ENCODE results near the gene ARHGEF10L. TPM values are rescaled to one million over a fixed set of nuclear protein-coding genes. Genes with fewer than 3 reads are reported as not detected.
A peak's percentile ranks its signal among the peaks of the same experiment; 100 is the strongest.

The ARHGEF10L gene
- total RNA-seq, 4 donors from 2014 or later = 38.5 to 73.8 (median 41.7) TPM

DNA sequence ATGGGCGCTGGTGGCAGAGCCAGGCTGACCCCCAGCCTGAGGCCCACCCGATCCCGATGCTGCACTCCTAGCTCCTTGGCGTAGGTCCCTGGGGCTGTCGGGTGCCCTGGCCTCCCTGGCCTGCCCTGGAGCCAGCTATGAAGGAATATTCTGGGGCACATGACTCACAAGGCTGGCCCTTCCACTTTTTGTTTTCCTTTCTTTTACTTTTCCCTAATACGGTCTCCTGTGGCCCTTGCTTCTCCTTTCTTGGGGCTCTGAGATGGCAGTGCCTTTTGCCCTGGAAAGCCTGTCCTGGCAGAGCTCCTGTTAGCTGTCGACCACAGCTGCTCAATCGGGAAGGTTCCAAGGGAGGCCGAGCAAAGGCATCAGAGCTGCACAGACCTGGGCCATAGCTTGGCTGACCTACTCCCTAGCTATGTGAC, 22.1 kb downstream of the ARHGEF10L start:
- peaks cover 0 to 69% (median 43%) of the 10 kb centered on the region in 4 donors for H3K4me1 ChIP-seq
- H3K27ac ChIP-seq = peak overlapping the region; percentile 71 to 96 (median 86)
- no peaks in the 10 kb centered on the region for H3K36me3 ChIP-seq
- no peak for DNase-seq (ENCODE audit: low spot score in 2 of 2)
- WGBS, 2 donors = 29 to 30% methylated on average over 8 to 9 of the region's 9 CpGs
- H3K27me3 ChIP-seq = no peaks in the 10 kb centered on the region
- H3K9me3 ChIP-seq = no peaks in the 10 kb centered on the region
- TF ChIP-seq POLR2A (IDR thresholded peaks at IDR 0.05) (no peak), CTCF (IDR thresholded peaks at IDR 0.05) (no peak), EP300 (IDR thresholded peaks at IDR 0.05) (peak in 1 of 2 donors; percentile 64)
- H3K4me3 ChIP-seq = no peak overlapping the region

DNA sequence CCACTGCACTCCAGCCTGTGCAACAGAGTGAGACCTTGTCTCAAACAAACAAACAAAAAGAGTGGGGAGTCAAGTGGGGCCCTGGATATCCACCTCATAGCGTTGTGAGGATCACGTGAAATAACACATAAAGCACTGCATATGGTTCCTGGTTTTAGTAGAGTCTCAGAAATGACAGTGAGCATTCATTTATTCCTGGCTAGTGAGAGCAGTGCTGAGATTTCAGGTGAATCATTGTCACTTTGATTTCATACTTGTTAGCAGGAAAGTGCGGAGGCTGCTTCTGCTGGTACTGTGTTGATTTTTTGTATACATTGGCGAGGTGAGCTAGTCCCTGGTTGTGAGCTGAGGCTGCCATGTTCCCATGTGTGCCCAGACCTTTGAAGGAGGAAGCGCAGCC, 22.9 kb downstream of the ARHGEF10L start:
- Histone ChIP-seq H3K27me3 (no peaks in the 10 kb centered on the region), H3K9me3 (no peaks in the 10 kb centered on the region), H3K4me1 (peaks cover 0 to 78% (median 44%) of the 10 kb centered on the region in 4 donors), H3K27ac (peak overlapping the region; percentile 47 to 96 (median 83)), H3K36me3 (no peaks in the 10 kb centered on the region), H3K4me3 (no peak overlapping the region)
- DNase-seq (ENCODE audit: low spot score in 2 of 2) = no peak
- WGBS, 2 donors = 86 to 93% methylated on average over 5 of the region's 5 CpGs
- TF ChIP-seq POLR2A (IDR thresholded peaks at IDR 0.05) (no peak), CTCF (IDR thresholded peaks at IDR 0.05) (no peak), EP300 (IDR thresholded peaks at IDR 0.05) (no peak)

GRCh38 chr1:17563494-17564281, 24.2 kb downstream of the ARHGEF10L start:
- TF ChIP-seq CTCF (IDR thresholded peaks at IDR 0.05) (no peak), EP300 (IDR thresholded peaks at IDR 0.05) (no peak), POLR2A (IDR thresholded peaks at IDR 0.05) (no peak)
- DNase-seq (ENCODE audit: low spot score in 2 of 2) = no peak
- no peak overlapping the region for H3K4me3 ChIP-seq
- H3K27ac ChIP-seq = peak overlapping the region; percentile 48 to 96 (median 79)
- H3K27me3 ChIP-seq = no peaks in the 10 kb centered on the region
- WGBS, 2 donors = 53 to 65% methylated on average over 8 of the region's 8 CpGs
- H3K9me3 ChIP-seq = no peaks in the 10 kb centered on the region
- peaks cover 0 to 86% (median 58%) of the 10 kb centered on the region in 4 donors for H3K4me1 ChIP-seq
- no peaks in the 10 kb centered on the region for H3K36me3 ChIP-seq

GRCh38 chr1:17564458-17565393, 25.2 kb downstream of the ARHGEF10L start:
- Histone ChIP-seq H3K9me3 (no peaks in the 10 kb centered on the region), H3K36me3 (no peaks in the 10 kb centered on the region), H3K4me1 (peaks cover 0 to 95% (median 65%) of the 10 kb centered on the region in 4 donors), H3K27ac (peak overlapping the region; percentile 43 to 96 (median 79)), H3K4me3 (no peak overlapping the region), H3K27me3 (no peaks in the 10 kb centered on the region)
- no peak for TF ChIP-seq CTCF (IDR thresholded peaks at IDR 0.05)
- TF ChIP-seq POLR2A (IDR thresholded peaks at IDR 0.05) = no peak
- TF ChIP-seq EP300 (IDR thresholded peaks at IDR 0.05) = no peak
- 52 to 53% methylated on average over 16 of the region's 16 CpGs for WGBS, 2 donors
- DNase-seq (ENCODE audit: low spot score in 2 of 2) = no peak
